CD4-positive, alpha-beta T cell (primary cell): ENCODE data around the gene CXCR5. TPM values are rescaled to one million over a fixed set of nuclear protein-coding genes. Genes with fewer than 3 reads are reported as not detected.

Source experiments
- ATAC-seq: fragments of 200-7000 bp; cut with Tn5 transposase; one replicate; pipeline ENCODE4 v1.10.0; 2022; ENCODE audit warnings: mild to moderate bottlenecking; ENCODE audit not compliant: poor library complexity
- CTCF ChIA-PET: fragments of 350-600 bp; sonication (Branson Sonifier 250); formaldehyde crosslinking; loops from one replicate; lab custom pipeline; 2021; ENCODE audit warnings: antibody characterized with exemption, inconsistent platforms; lab: Charles Lee
- POLR2A ChIA-PET: fragments of 350-600 bp; sonication (Branson Sonifier 250); formaldehyde crosslinking; loops from one replicate; lab custom pipeline; 2021; ENCODE audit warnings: antibody characterized with exemption, inconsistent platforms; lab: Charles Lee
- DNase-seq, 14 experiments: peaks; one replicate each; pipeline ENCODE4 v3.0.0-alpha.2; 2013 to 2020; ENCODE audit warnings: mixed read lengths in 2 of 14
- H3K27ac ChIP-seq, 2 donors: one replicate each; pipeline versions ENCODE4 v1.5.1 to v1.7.0; 2013; ENCODE audit warnings: low read length in 2 of 2, low read depth in 1 of 2, mild to moderate bottlenecking in 1 of 2
- H3K27me3 ChIP-seq, 2 experiments: 1 replicate in 1 of 2; 2 replicates in 1 of 2; pipeline versions ENCODE4 v1.6.1 to v1.7.0; 2013; ENCODE audit warnings: low read length in 2 of 2, control low read depth in 1 of 2, mild to moderate bottlenecking in 1 of 2, moderate library complexity in 1 of 2; ENCODE audit not compliant: insufficient read depth in 2 of 2, control insufficient read depth in 1 of 2
- H3K36me3 ChIP-seq: one replicate; pipeline ENCODE4 v1.6.1; 2013; ENCODE audit warnings: low read length, control low read depth; ENCODE audit not compliant: insufficient read depth
- H3K4me1 ChIP-seq: one replicate; pipeline ENCODE4 v1.6.1; 2013; ENCODE audit warnings: low read length, control low read depth; ENCODE audit not compliant: insufficient read depth
- H3K4me3 ChIP-seq: one replicate; pipeline ENCODE4 v1.5.1; 2013; ENCODE audit warnings: mild to moderate bottlenecking, low read length, moderate library complexity
- H3K9me3 ChIP-seq, 2 experiments: 1 replicate in 1 of 2; 2 replicates in 1 of 2; pipeline versions ENCODE4 v1.6.1 to v1.7.0; 2013; ENCODE audit warnings: low read length in 2 of 2, mild to moderate bottlenecking in 2 of 2, control low read depth in 1 of 2, moderate library complexity in 1 of 2; ENCODE audit not compliant: control insufficient read depth in 1 of 2, insufficient read depth in 1 of 2
- H3K27ac Mint-ChIP-seq: one replicate; pipeline ENCODE4 v1.8.0; 2020; ENCODE audit warnings: mixed read lengths
- H3K27me3 Mint-ChIP-seq: one replicate; pipeline ENCODE4 v1.8.0; 2021; ENCODE audit warnings: mixed read lengths
- H3K36me3 Mint-ChIP-seq: one replicate; pipeline ENCODE4 v1.8.0; 2021; ENCODE audit warnings: low read depth, mixed read lengths
- H3K4me1 Mint-ChIP-seq: one replicate; pipeline ENCODE4 v1.8.0; 2021; ENCODE audit warnings: low read depth, mixed read lengths
- H3K4me3 Mint-ChIP-seq: one replicate; pipeline ENCODE4 v1.8.0; 2020; ENCODE audit warnings: mild to moderate bottlenecking, mixed read lengths
- H3K9me3 Mint-ChIP-seq: one replicate; pipeline ENCODE4 v1.8.0; 2020; ENCODE audit warnings: mixed read lengths
- intact Hi-C, 2 experiments: fragments of 100-400 bp; cut with DNase I in 1 of 2; cut with micrococcal nuclease in 1 of 2; formaldehyde crosslinking; loops; one replicate each; pipeline versions ENCODE4 v1.15.1 to v1.9.0; 2023 to 2025; cut with DNase I, micrococcal nuclease
- total RNA-seq, 174 experiments: library from RNA in 2 of 174; stranded (reverse) in 2 of 174; gene quantifications; one replicate each; pipeline ENCODE4 v1.2.3 and lab custom pipeline; 2021 to 2026
- TF ChIP-seq, protein P1 (sequence below): fragments of 200-600 bp; IDR thresholded peaks from one replicate; pipeline ENCODE4 v1.8.0; 2022; ENCODE audit warnings: antibody characterized with exemption, mild to moderate bottlenecking

The CXCR5 gene
- total RNA-seq, 2 experiments from 2014 or later: 13.2 to 14.3 TPM

- ATAC-seq (no peak), DNase-seq (peak in 1 of 14 experiments; percentile 25)
- Histone ChIP-seq H3K27ac (peak overlapping the region in 1 of 2 donors; percentile 7), H3K27me3 (no peaks in the 10 kb centered on the region), H3K4me3 (no peak overlapping the region), H3K9me3 (no peaks in the 10 kb centered on the region), H3K36me3 (peaks cover 82% of the 10 kb centered on the region), H3K4me1 (peaks cover 64% of the 10 kb centered on the region)
- no peaks in the 10 kb centered on the region for H3K9me3 Mint-ChIP-seq
- ChIA-PET CTCF (no interaction called here), POLR2A (interaction anchor here (1.3 kb wide), 1 partner anchor 110 kb away, joined by 4 read pairs; no protein-coding TSS in a partner anchor)
- peaks cover 42% of the 10 kb centered on the region for H3K4me1 Mint-ChIP-seq
- intact Hi-C loops: loop anchor here in 1 of 2 experiments (5.0 kb wide), 2 partner anchors 33 to 212 kb away; no protein-coding TSS in a partner anchor
- no peak overlapping the region for H3K4me3 Mint-ChIP-seq
- H3K27me3 Mint-ChIP-seq: no peaks in the 10 kb centered on the region
- peaks cover 94% of the 10 kb centered on the region for H3K36me3 Mint-ChIP-seq
- peak overlapping the region; percentile 97 for H3K27ac Mint-ChIP-seq
- TF ChIP-seq, protein P1, sequence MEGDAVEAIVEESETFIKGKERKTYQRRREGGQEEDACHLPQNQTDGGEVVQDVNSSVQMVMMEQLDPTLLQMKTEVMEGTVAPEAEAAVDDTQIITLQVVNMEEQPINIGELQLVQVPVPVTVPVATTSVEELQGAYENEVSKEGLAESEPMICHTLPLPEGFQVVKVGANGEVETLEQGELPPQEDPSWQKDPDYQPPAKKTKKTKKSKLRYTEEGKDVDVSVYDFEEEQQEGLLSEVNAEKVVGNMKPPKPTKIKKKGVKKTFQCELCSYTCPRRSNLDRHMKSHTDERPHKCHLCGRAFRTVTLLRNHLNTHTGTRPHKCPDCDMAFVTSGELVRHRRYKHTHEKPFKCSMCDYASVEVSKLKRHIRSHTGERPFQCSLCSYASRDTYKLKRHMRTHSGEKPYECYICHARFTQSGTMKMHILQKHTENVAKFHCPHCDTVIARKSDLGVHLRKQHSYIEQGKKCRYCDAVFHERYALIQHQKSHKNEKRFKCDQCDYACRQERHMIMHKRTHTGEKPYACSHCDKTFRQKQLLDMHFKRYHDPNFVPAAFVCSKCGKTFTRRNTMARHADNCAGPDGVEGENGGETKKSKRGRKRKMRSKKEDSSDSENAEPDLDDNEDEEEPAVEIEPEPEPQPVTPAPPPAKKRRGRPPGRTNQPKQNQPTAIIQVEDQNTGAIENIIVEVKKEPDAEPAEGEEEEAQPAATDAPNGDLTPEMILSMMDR: no peak
Observed at GRCh38 chr11:118899296-118899688, 15.6 kb downstream of the CXCR5 start.

DNA sequence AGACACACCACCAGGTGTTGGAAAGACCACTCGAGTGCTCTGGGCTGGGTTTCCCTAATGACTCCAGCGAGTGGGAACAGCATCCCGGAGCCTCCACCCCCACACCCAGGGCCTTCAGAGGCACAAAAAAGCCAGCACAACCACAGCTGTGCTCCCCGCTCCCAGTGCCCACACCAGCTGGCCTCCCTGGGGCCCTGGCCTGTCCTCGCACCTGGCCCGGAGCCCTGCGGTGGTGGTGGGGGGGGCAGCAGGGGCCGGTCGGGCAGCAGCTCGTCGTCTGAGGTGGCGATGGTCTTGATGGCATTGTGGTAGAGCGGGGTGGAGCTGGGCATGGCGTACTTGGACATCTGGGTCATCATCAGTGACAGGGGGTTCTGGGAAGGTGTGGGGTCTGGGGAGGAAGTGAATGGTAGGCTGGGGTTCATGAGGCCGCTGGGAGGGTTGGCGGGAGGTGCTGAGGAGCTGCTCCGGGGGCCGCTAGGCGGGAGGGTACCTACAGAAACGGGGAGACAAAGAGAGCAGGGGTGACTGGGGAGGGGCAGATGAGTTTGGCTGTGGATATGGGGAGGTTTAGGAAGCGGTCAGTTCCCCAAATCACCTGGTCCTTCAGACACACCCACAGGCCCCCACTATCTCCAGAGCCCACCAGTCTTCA lies 16.1 kb downstream of the CXCR5 start:
- Histone ChIP-seq H3K36me3 (peaks cover 82% of the 10 kb centered on the region), H3K27me3 (no peaks in the 10 kb centered on the region), H3K4me1 (peaks cover 61% of the 10 kb centered on the region), H3K4me3 (no peak overlapping the region), H3K27ac (peak overlapping the region in 1 of 2 donors; percentile 7), H3K9me3 (no peaks in the 10 kb centered on the region)
- H3K4me1 Mint-ChIP-seq: peaks cover 36% of the 10 kb centered on the region
- no peaks in the 10 kb centered on the region for H3K9me3 Mint-ChIP-seq
- CTCF ChIA-PET: interaction anchor here (0.6 kb wide), 1 partner anchor 106 kb away, joined by 3 read pairs; no protein-coding TSS in a partner anchor
- H3K4me3 Mint-ChIP-seq: peak overlapping the region; percentile 38
- H3K27ac Mint-ChIP-seq: peak overlapping the region; percentile 97
- no peaks in the 10 kb centered on the region for H3K27me3 Mint-ChIP-seq
- ATAC-seq (no peak), DNase-seq (peak in 1 of 14 experiments; percentile 26)
- peaks cover 93% of the 10 kb centered on the region for H3K36me3 Mint-ChIP-seq
- intact Hi-C loops: loop anchor here in 1 of 2 experiments (5.0 kb wide), 2 partner anchors 32 to 213 kb away; no protein-coding TSS in a partner anchor
- TF ChIP-seq, protein P1: no peak
- POLR2A ChIA-PET: interaction anchor here (1.3 kb wide), 1 partner anchor 110 kb away, joined by 4 read pairs; no protein-coding TSS in a partner anchor

GRCh38 chr11:118900535-118901384 lies 17.1 kb downstream of the CXCR5 start:
- TF ChIP-seq, protein P1: no peak
- no peaks in the 10 kb centered on the region for H3K9me3 ChIP-seq
- H3K4me3 Mint-ChIP-seq: peak overlapping the region; percentile 51
- H3K9me3 Mint-ChIP-seq: no peaks in the 10 kb centered on the region
- H3K27me3 Mint-ChIP-seq: no peaks in the 10 kb centered on the region
- no peak overlapping the region for H3K4me3 ChIP-seq
- DNase-seq (peak in 1 of 14 experiments; percentile 23), ATAC-seq (no peak)
- H3K27me3 ChIP-seq: no peaks in the 10 kb centered on the region
- H3K27ac Mint-ChIP-seq: peak overlapping the region; percentile 97
- ChIA-PET CTCF (no interaction called here), POLR2A (interaction anchor here (0.5 to 3.0 kb wide), 4 partner anchors 12 to 109 kb away, joined by 3 to 16 read pairs (median 4); partner anchors contain the start of gene DDX6)
- H3K36me3 ChIP-seq: peaks cover 84% of the 10 kb centered on the region
- peaks cover 52% of the 10 kb centered on the region for H3K4me1 ChIP-seq
- peaks cover 90% of the 10 kb centered on the region for H3K36me3 Mint-ChIP-seq
- no peak overlapping the region for H3K27ac ChIP-seq
- intact Hi-C loops: no loop called here
- H3K4me1 Mint-ChIP-seq: peaks cover 27% of the 10 kb centered on the region
